ENCODE data around the gene TCFL5.

- TF ChIP-seq POLR2AphosphoS5 (IDR thresholded peaks at IDR 0.05) (no peak), POLR2A (IDR thresholded peaks at IDR 0.05) (no peak), EP300 (IDR thresholded peaks at IDR 0.05) (no peak)
- TF ChIP-seq, protein P1, sequence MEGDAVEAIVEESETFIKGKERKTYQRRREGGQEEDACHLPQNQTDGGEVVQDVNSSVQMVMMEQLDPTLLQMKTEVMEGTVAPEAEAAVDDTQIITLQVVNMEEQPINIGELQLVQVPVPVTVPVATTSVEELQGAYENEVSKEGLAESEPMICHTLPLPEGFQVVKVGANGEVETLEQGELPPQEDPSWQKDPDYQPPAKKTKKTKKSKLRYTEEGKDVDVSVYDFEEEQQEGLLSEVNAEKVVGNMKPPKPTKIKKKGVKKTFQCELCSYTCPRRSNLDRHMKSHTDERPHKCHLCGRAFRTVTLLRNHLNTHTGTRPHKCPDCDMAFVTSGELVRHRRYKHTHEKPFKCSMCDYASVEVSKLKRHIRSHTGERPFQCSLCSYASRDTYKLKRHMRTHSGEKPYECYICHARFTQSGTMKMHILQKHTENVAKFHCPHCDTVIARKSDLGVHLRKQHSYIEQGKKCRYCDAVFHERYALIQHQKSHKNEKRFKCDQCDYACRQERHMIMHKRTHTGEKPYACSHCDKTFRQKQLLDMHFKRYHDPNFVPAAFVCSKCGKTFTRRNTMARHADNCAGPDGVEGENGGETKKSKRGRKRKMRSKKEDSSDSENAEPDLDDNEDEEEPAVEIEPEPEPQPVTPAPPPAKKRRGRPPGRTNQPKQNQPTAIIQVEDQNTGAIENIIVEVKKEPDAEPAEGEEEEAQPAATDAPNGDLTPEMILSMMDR (IDR thresholded peaks at IDR 0.05): no peak
Measured at GRCh38 chr20:62830251-62830650, 31.4 kb downstream of the TCFL5 start.
